Calu3 (cell line): ENCODE measurements around the gene MIEN1. TPM values are rescaled to one million over a fixed set of nuclear protein-coding genes. Genes with fewer than 3 reads are reported as not detected.

Source experiments
- BruUV-seq: library from RNA; stranded (reverse); fragments of 400-500 nt; replicated peaks from 2 replicates; lab custom pipeline; 2021; lab: Mats Ljungman, UMichigan
- CTCF ChIA-PET: fragments of 300-600 bp; sonication (Branson Sonifier 250); formaldehyde crosslinking; loops from one replicate; lab custom pipeline; 2022; ENCODE audit warnings: antibody characterized with exemption; lab: Charles Lee
- DNase-seq: peaks from one replicate; pipeline ENCODE4 v3.0.0; 2022
- H3K27ac Mint-ChIP-seq: one replicate; pipeline ENCODE4 v1.8.0; 2022; ENCODE audit warnings: mixed read lengths; ENCODE audit not compliant: unreplicated experiment
- H3K27me3 Mint-ChIP-seq: one replicate; pipeline ENCODE4 v1.8.0; 2022; ENCODE audit warnings: mixed read lengths; ENCODE audit not compliant: unreplicated experiment
- H3K36me3 Mint-ChIP-seq: one replicate; pipeline ENCODE4 v1.8.0; 2022; ENCODE audit warnings: mild to moderate bottlenecking, moderate library complexity, mixed read lengths; ENCODE audit not compliant: insufficient read depth, unreplicated experiment
- H3K4me1 Mint-ChIP-seq: one replicate; pipeline ENCODE4 v1.8.0; 2022; ENCODE audit warnings: mild to moderate bottlenecking, low read depth, mixed read lengths; ENCODE audit not compliant: unreplicated experiment
- H3K4me3 Mint-ChIP-seq: one replicate; pipeline ENCODE4 v1.8.0; 2022; ENCODE audit warnings: mild to moderate bottlenecking, low read depth, moderate library complexity, mixed read lengths; ENCODE audit not compliant: unreplicated experiment
- H3K9me3 Mint-ChIP-seq: one replicate; pipeline ENCODE4 v1.8.0; 2022; ENCODE audit warnings: low read depth, mixed read lengths; ENCODE audit not compliant: unreplicated experiment
- intact Hi-C: fragments of 100-400 bp; cut with micrococcal nuclease; formaldehyde crosslinking; loops from one replicate; pipeline ENCODE4 v1.10.0; 2022; ENCODE audit not compliant: unreplicated experiment
- total RNA-seq: library from RNA; stranded (reverse); gene quantifications from 2 replicates; pipeline ENCODE4 v1.2.3, GENCODE V29; 2022
- TF ChIP-seq, protein P1 (sequence below): fragments of 200-600 bp; IDR thresholded peaks from one replicate; pipeline ENCODE4 v1.8.0; 2022; ENCODE audit warnings: antibody characterized with exemption; ENCODE audit not compliant: unreplicated experiment

Gene MIEN1
- total RNA-seq, 1 experiment from 2014 or later: 2,121 TPM

GRCh38 chr17:39753514-39754160, 23.3 kb upstream of the MIEN1 start:
- Mint-ChIP-seq H3K4me3 (peak overlapping the region; percentile 63), H3K4me1 (peaks cover 58% of the 10 kb centered on the region), H3K27ac (peak overlapping the region; percentile 12), H3K36me3 (peaks cover 78% of the 10 kb centered on the region), H3K27me3 (peaks cover 28% of the 10 kb centered on the region), H3K9me3 (no peaks in the 10 kb centered on the region)
- peak; percentile 100 for DNase-seq
- intact Hi-C loops: loop anchor here (1.0 to 5.0 kb wide), 19 partner anchors 14 to 227 kb away; partner anchors contain the start of genes IKZF3, MIEN1, PGAP3 and PSMD3
- TF ChIP-seq, protein P1, sequence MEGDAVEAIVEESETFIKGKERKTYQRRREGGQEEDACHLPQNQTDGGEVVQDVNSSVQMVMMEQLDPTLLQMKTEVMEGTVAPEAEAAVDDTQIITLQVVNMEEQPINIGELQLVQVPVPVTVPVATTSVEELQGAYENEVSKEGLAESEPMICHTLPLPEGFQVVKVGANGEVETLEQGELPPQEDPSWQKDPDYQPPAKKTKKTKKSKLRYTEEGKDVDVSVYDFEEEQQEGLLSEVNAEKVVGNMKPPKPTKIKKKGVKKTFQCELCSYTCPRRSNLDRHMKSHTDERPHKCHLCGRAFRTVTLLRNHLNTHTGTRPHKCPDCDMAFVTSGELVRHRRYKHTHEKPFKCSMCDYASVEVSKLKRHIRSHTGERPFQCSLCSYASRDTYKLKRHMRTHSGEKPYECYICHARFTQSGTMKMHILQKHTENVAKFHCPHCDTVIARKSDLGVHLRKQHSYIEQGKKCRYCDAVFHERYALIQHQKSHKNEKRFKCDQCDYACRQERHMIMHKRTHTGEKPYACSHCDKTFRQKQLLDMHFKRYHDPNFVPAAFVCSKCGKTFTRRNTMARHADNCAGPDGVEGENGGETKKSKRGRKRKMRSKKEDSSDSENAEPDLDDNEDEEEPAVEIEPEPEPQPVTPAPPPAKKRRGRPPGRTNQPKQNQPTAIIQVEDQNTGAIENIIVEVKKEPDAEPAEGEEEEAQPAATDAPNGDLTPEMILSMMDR: no peak
- BruUV-seq: no TSS peak
- CTCF ChIA-PET: interaction anchor here (0.5 to 161.2 kb wide), 41 partner anchors 26 to 1100 kb away, joined by 3 to 42089 read pairs (median 15); partner anchors contain the start of genes ERBB2, FBXL20, GRB7 and GSDMA

DNA sequence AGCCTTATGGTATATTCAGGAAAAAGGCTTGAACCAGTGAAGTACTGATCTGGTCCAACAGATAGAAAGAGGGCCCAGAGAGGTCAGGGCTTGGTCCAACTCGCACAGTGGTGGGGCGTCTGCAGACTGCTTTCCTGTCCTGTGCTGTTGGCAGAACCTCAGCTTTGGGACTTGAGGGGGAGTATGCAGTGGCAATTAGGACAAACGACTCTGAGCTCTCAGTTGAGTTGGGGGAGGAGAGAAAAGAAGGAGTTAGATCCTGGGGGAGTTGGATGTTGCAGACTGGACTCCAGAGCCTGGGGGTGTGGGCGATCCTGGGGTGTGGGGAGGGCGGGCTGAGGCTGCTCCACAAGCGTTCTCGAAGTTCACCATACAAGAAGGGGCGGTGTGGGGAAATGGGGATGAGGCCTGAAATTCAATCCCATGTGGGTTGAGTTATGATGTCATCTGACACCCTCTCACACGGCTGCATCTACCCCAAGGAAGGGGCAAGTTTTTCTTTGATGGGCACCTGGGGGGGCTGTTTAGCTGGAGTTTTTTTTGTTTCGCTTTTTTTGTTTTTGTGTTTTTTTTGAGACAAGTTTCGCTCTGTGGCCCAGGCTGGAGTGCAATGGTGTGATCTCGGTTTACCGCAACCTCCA, 22.0 kb upstream of the MIEN1 start:
- Mint-ChIP-seq H3K9me3 (no peaks in the 10 kb centered on the region), H3K27me3 (peaks cover 16% of the 10 kb centered on the region), H3K4me1 (peaks cover 58% of the 10 kb centered on the region), H3K27ac (peak overlapping the region; percentile 12), H3K36me3 (peaks cover 91% of the 10 kb centered on the region), H3K4me3 (peak overlapping the region; percentile 63)
- intact Hi-C loops: loop anchor here (5.0 kb wide), 1 partner anchor 200 kb away; no protein-coding TSS in a partner anchor
- no TSS peak for BruUV-seq
- TF ChIP-seq, protein P1: no peak
- DNase-seq: no peak
- CTCF ChIA-PET: interaction anchor here (0.6 to 161.2 kb wide), 36 partner anchors 25 to 1330 kb away, joined by 3 to 42089 read pairs (median 28); partner anchors contain the start of genes ERBB2, GRB7, GSDMA and GSDMB

- H3K27me3 Mint-ChIP-seq: peaks cover 13% of the 10 kb centered on the region
- H3K4me1 Mint-ChIP-seq: peaks cover 58% of the 10 kb centered on the region
- no peak overlapping the region for H3K27ac Mint-ChIP-seq
- no TSS peak for BruUV-seq
- intact Hi-C loops: loop anchor here (5.0 kb wide), 1 partner anchor 199 kb away; no protein-coding TSS in a partner anchor
- peaks cover 98% of the 10 kb centered on the region for H3K36me3 Mint-ChIP-seq
- H3K4me3 Mint-ChIP-seq: no peak overlapping the region
- TF ChIP-seq, protein P1: no peak
- H3K9me3 Mint-ChIP-seq: no peaks in the 10 kb centered on the region
- CTCF ChIA-PET: interaction anchor here (0.6 to 161.2 kb wide), 35 partner anchors 24 to 1365 kb away, joined by 3 to 42089 read pairs (median 6); partner anchors contain the start of genes ERBB2, GRB7, GSDMA and IKZF3
- peak; percentile 88 for DNase-seq
These were observed 21.3 kb upstream of the MIEN1 start for GRCh38 chr17:39751637-39752036.

DNA sequence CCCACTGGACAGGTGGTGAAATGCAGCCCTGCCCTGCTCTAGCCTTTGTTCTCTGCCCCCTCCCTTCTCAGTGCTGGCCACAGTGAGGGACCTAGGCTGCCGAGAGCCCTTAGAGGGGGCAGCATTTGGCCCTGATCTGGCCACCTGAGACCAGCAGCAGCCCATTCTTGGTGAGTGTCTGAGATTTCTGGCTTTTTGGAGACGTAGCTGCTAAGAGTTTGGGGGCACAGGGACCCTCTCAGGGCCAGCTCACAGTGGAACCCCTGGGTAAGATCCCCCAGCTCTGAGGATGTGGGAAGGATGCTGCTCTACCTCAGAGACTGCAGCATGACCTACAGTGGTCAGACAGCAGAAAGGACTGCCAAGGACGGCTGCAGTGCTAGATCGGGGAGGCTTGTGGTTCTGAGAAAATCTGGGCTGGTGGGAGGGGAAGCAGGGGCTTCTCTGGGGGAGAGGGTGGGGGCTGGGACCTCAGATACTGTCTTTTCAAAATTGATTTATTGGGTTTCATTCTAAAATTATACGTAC, 20.7 kb upstream of the MIEN1 start:
- H3K4me3 Mint-ChIP-seq: no peak overlapping the region
- H3K27me3 Mint-ChIP-seq: peaks cover 8% of the 10 kb centered on the region
- intact Hi-C loops: loop anchor here (5.0 kb wide), 1 partner anchor 199 kb away; no protein-coding TSS in a partner anchor
- BruUV-seq: no TSS peak
- H3K9me3 Mint-ChIP-seq: no peaks in the 10 kb centered on the region
- peak; percentile 89 for DNase-seq
- peaks cover 54% of the 10 kb centered on the region for H3K4me1 Mint-ChIP-seq
- peaks cover 99% of the 10 kb centered on the region for H3K36me3 Mint-ChIP-seq
- CTCF ChIA-PET: interaction anchor here (0.6 to 161.2 kb wide), 27 partner anchors 24 to 1061 kb away, joined by 3 to 42089 read pairs (median 10); partner anchors contain the start of genes ERBB2, GRB7, GSDMA and IKZF3
- peak overlapping the region; percentile 4 for H3K27ac Mint-ChIP-seq
- TF ChIP-seq, protein P1: no peak
